Activated gamma-delta T cell treated with Interleukin-2 at 50 U/mL for 16 hours (primary cell): ENCODE data around the gene FAM241A.
"Not testable (repeated sequence)": the region's sequence is repeated elsewhere in the genome, so short reads cannot be mapped to it uniquely, and the experiment has no call there.

Source experiments
- DNase-seq: peaks from one replicate; pipeline ENCODE4 v3.0.0-alpha.2; 2020

The FAM241A gene

GRCh38 chr4:112145326-112145789 is at the start of gene FAM241A:
Gene FAM241A (plus strand): TSS chr4:112145454. CDS start chr4:112145581, 127 bp downstream.
- peak; percentile 86 for DNase-seq

GRCh38 chr4:112098841-112099530 is 46.3 kb upstream of the FAM241A start:
- DNase-seq: no peak

DNA sequence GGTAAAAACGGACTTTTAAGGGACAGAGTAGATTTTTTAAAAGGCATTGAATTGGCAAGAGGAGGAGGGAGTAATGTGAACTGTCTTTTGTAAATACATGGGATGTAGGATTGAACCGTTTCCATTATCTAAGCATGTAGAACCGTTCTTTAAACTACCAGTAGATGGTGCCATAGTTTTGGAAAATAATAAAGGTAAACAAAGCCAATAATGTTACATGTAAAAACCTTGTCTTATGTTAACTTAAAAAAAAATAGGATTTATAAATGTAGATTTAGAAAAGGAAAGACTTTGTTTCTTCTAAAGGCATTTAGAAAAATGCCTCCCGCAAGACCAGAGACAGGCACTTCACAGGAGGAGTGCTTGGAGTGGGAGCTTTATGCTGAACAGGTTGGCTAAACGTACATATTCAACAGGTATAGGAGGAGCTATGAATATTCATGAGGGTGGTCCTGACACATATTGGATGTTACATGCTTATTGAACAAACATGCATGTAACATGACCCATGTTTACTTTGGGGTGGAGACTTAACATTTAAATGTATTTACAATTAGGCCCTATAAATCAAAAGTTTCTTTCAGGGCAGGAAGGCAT is 45.5 kb upstream of the FAM241A start:
- DNase-seq: no peak

- DNase-seq: no peak
These were observed 42.3 kb upstream of the FAM241A start for GRCh38 chr4:112102875-112103370.

GRCh38 chr4:112105201-112105969 is 39.9 kb upstream of the FAM241A start:
- DNase-seq: no peak

DNA sequence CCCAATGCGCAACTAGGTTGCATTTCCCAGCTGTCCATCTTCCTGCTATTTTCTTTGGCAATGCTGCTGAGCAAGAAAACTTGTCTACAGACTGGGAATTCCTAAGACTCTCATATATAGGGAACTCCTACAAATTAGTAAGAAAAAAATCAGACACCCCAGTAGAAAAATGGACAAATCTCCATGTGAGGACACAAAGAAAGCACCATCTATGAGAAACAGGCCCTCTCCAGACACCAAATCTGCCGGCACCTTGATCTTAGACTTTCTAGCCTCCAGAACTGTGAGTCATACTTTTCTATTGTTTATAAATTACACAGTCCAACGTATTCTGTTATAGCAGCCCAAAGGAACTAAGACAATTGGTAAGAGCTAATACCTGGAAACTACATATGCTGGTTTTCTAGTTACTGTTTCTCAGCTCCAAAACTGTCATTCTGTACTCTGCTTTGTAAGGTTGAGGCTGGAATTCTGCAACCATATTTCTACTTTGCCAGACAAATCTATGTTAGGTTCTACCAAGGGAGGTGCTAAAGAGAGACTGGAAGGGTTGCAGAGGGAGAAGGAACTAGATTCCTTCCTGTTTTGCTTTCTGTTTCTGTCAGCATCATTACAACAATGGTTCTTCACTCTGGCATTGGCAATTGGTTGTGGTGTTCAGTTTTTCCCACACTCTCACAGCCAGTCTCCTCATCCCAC is 35.7 kb upstream of the FAM241A start:
- no peak for DNase-seq

- DNase-seq: no peak
These were observed 35.2 kb upstream of the FAM241A start for GRCh38 chr4:112110059-112110425.

GRCh38 chr4:112111306-112111705 is 33.9 kb upstream of the FAM241A start:
- no peak for DNase-seq

GRCh38 chr4:112112095-112112494 is 33.2 kb upstream of the FAM241A start:
- DNase-seq: not testable (repeated sequence)

GRCh38 chr4:112112590-112113170 is 32.6 kb upstream of the FAM241A start:
- DNase-seq: no peak

DNA sequence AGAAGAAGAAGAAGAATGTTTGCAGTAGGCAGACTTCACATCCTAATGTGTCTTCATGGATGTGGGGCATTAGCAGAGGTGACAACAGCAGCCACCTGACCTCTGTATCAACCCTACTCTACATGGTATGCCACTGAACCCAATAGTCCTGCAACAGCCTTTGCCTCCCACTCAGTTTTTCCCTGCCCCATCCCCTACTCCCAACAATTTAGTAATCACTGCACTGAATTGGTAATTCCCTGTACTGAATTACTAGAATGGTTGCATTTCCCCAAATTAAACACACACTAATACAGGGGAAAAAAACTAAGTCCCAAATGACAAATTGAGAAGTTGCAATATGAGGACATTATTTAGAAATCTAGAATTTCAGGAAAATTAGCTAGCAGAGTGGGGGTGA is 31.4 kb upstream of the FAM241A start:
- no peak for DNase-seq

DNA sequence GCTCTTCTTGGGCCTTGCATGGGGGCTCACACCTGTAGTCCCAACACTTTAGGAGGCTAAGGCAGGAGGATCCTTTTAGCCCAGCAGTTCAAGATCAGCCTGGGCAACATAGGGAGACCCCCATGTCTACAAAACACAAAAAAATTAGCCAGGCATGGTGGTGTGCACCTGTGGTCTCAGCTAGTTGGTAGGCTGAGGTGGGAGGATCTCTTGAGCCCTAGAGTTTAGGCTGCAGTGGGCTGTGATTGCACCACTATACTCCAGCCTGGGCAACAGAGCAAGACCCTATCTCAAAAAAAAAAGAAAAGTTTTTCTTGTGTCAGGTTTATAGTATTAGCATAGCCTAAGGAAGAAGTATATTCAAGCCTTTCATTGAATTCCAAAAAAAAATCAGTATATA is 30.8 kb upstream of the FAM241A start:
- DNase-seq: no peak

GRCh38 chr4:112118742-112119352 is 26.4 kb upstream of the FAM241A start:
- DNase-seq: no peak

- DNase-seq: no peak
These were observed 25.9 kb upstream of the FAM241A start for GRCh38 chr4:112119353-112119783.

GRCh38 chr4:112120021-112120420 is 25.2 kb upstream of the FAM241A start:
- no peak for DNase-seq

DNA sequence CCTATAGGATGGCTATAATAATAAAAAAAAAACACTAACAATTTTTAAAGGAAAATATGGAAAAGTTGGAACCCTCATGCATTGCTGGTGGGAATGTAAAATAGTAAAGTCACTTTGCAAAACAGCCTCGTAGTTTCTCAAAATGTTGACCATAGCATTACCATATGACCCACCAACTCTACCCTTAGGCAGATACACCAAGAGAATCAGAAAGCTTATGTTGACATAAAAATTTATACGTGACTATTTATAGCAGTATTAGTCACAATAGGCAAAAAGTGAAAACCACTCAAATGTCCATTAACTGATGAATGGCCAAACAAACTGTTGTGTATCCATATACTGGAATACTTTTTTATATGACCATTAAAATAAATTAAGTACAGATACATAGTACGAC is 19.8 kb upstream of the FAM241A start:
- DNase-seq: no peak

DNA sequence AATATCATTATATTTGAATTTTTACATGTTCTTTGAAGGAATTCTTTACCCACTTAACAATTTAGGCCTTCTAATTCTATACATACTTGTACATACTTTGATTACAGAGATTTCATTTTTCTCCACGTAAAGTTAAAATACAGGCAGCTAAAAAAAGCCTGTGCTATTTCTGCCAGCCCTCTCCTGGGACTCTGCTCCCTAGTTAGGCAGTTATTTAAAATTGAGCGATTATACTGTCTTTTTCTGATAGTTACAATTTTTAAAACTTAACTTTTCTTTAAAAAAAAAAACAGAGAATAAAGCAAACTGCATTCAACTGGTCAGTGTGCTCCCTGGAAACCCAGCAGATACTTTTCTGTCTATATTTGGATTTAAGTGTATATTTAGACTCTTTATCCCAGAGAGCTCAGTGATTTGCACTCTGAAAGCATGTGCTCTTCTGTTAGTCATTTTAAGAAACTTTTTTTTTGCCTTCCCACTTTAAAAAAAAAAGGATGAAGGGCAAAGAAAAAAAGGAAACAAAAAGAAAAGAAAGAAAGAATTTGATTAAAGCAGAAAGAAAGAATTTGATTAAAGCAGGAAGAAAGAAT is 18.1 kb upstream of the FAM241A start:
- DNase-seq: no peak

DNA sequence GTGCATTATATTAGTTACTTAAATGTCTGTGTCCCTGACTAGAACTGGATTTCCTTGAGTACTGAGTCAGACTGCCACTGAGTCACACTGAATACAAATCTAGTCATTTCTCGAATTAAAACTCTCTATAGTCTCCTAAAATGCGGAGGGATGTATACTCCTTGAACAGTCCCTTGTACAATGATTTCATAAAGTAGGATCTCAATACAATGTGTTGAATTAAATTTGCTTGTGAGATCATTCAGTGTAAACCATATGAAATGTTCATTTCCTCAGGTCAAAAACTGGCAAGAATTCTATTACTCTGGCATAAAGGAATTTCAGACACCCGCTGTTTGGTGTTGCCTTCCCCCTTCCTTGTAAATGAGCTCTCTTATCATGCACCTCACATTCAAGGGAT is 17.5 kb upstream of the FAM241A start:
- DNase-seq: no peak

- DNase-seq: no peak
These were observed 16.8 kb upstream of the FAM241A start for GRCh38 chr4:112128452-112128851.

DNA sequence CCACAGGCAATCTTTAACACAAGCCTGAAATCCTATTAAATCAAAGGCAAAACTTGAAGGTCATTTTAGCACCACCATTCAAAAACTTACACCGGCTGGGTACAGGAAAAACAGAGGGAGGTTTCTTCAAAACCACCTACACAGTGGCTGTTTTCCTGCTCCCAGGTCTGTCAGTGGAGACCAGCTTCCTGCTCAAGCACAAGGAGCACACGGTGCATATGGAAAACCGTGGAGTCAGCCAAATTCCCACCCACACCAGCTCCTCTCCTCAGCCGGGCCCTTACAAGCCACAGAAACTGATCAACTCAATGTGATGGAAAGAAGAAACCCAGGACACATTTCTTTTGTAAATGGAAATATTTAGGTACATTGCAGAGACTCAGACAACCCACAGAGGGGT is 14.3 kb upstream of the FAM241A start:
- no peak for DNase-seq

- no peak for DNase-seq
These were observed 8.7 kb upstream of the FAM241A start for GRCh38 chr4:112136551-112136950.

GRCh38 chr4:112138538-112138937 is 6.7 kb upstream of the FAM241A start:
- DNase-seq: no peak
